Suprapubic skin (tissue), 3 donors: ENCODE data around the gene STN1.

Source experiments
- CTCF ChIP-seq, 2 donors: fragments of 200-600 bp in 1 of 2; fragments of 450-650 bp in 1 of 2; sonication (generic) in 1 of 2; IDR thresholded peaks; one replicate each; pipeline ENCODE4 v1.5.1; 2016 to 2019; ENCODE audit warnings: antibody characterized with exemption in 2 of 2, mild to moderate bottlenecking in 1 of 2, moderate library complexity in 1 of 2
- POLR2AphosphoS5 ChIP-seq, 3 donors: sonication (generic); formaldehyde crosslinking; IDR thresholded peaks; one replicate each; pipeline ENCODE4 v1.6.1; 2017; ENCODE audit warnings: antibody characterized with exemption in 3 of 3

GRCh38 chr10:103939522-103939921 lies 21.5 kb upstream of the STN1 start:
- TF ChIP-seq CTCF (IDR thresholded peaks at IDR 0.05) (no peak), POLR2AphosphoS5 (IDR thresholded peaks at IDR 0.05) (no peak)
